Neural cell (in vitro differentiated cells): ENCODE data around the gene PNKD.

ENCODE experiments used
- CTCF ChIP-seq: fragments of 450-650 bp; IDR thresholded peaks from 2 replicates; pipeline ENCODE4 v1.5.1; 2014; ENCODE audit warnings: antibody characterized with exemption, mild to moderate bottlenecking, moderate library complexity; ENCODE audit not compliant: poor library complexity, severe bottlenecking
- EP300 ChIP-seq: fragments of 450-650 bp; conservative IDR thresholded peaks from 2 replicates; pipeline ENCODE4 v1.6.1; 2014; ENCODE audit warnings: antibody characterized with exemption, mild to moderate bottlenecking, moderate library complexity; ENCODE audit not compliant: poor library complexity, severe bottlenecking
- EZH2 ChIP-seq: fragments of 200-600, 300-800 bp; shearing (Covaris generic), sonication (generic); IDR thresholded peaks from 2 replicates; pipeline ENCODE4 v1.6.1; 2014; ENCODE audit warnings: antibody characterized with exemption, low read length, borderline replicate concordance, mild to moderate bottlenecking; ENCODE audit not compliant: insufficient read depth, poor library complexity, severe bottlenecking
- POLR2AphosphoS5 ChIP-seq: IDR thresholded peaks from 2 replicates; pipeline ENCODE4 v1.6.1; 2012

DNA sequence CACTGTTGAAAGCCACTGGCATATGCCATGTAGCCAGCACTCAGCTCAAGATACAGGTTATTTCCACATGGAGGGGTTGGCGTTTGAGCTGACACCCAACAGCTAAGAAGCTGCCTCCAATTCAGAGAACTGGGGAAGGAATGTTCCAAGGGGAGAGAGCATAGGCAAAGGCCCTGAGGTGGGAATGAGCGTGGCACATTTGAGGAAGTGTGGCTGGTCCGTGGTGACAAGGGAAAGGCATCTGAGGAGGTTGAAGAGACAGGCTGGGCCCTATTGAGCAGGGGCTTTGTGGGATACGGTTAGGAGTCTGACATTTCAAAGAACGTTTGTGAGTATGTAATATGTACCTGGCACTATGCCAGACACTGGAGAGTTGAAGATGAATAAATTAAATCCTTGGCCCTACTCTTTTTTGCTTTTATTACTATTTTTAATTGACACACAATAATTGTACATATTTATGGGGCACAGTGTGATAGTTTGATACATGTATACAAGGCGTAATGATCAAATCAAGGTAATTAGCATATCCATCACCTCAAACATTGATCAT is 49.6 kb downstream of the PNKD start:
- TF ChIP-seq CTCF: no peak
- no peak for TF ChIP-seq EP300
- TF ChIP-seq EZH2: no peak
- TF ChIP-seq POLR2AphosphoS5: no peak
